GM12874 (cell line): Measurements from ENCODE around the gene PCLO.

Experiments
- TF ChIP-seq, protein P1 (sequence below): IDR thresholded peaks from 2 replicates; pipeline ENCODE4 v1.5.1; 2011; ENCODE audit warnings: low read depth, mild to moderate bottlenecking, control low read depth, low read length, moderate library complexity; ENCODE audit not compliant: insufficient read depth

The PCLO gene

GRCh38 chr7:83130623-83131545 is 31.8 kb downstream of the PCLO start:
- TF ChIP-seq, protein P1, sequence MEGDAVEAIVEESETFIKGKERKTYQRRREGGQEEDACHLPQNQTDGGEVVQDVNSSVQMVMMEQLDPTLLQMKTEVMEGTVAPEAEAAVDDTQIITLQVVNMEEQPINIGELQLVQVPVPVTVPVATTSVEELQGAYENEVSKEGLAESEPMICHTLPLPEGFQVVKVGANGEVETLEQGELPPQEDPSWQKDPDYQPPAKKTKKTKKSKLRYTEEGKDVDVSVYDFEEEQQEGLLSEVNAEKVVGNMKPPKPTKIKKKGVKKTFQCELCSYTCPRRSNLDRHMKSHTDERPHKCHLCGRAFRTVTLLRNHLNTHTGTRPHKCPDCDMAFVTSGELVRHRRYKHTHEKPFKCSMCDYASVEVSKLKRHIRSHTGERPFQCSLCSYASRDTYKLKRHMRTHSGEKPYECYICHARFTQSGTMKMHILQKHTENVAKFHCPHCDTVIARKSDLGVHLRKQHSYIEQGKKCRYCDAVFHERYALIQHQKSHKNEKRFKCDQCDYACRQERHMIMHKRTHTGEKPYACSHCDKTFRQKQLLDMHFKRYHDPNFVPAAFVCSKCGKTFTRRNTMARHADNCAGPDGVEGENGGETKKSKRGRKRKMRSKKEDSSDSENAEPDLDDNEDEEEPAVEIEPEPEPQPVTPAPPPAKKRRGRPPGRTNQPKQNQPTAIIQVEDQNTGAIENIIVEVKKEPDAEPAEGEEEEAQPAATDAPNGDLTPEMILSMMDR: no peak

DNA sequence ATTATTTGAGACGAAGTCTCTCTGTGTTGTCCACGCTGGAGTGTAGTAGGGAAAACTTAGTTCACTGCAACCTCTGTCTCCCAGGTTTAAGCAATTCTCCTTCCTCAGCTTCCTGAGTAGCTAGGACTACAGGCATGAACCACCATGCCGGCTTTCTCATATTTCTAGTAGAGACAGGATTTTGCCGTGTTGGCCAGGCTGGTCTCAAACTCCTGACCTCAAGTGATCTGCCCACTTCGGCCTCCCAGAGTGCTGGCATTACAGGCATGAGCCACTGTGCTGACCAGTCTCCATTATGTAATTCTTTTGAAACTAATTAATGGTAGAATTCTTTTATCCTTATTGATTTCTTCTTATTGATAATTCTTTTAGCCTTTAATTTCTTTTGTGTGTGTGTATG is 32.5 kb downstream of the PCLO start:
- TF ChIP-seq, protein P1: no peak

GRCh38 chr7:83119494-83119893 is 43.2 kb downstream of the PCLO start:
- TF ChIP-seq, protein P1: no peak

- TF ChIP-seq, protein P1: no peak
Observed at GRCh38 chr7:83119026-83119382, 43.7 kb downstream of the PCLO start.

- TF ChIP-seq, protein P1: no peak
Observed at GRCh38 chr7:83118347-83119025, 44.2 kb downstream of the PCLO start.

DNA sequence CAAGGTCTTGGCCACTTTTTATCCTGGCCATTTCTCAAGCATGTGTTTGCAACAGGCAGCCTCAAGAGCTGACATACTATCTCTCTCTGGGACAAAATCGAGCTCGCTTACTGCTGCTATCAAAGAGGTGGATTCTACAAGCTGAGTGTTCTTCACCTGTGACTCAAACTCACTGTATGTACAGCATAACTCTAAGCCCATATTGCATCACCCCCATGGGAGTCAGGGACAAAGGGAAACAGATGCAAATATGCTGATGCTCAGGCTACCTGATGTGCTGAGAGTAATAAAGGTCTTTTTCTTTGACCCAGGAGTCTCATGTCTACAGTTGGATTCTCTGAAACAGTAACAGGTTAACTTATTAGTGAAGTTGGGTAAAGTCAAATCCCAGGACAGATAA is 45.2 kb downstream of the PCLO start:
- TF ChIP-seq, protein P1: no peak

DNA sequence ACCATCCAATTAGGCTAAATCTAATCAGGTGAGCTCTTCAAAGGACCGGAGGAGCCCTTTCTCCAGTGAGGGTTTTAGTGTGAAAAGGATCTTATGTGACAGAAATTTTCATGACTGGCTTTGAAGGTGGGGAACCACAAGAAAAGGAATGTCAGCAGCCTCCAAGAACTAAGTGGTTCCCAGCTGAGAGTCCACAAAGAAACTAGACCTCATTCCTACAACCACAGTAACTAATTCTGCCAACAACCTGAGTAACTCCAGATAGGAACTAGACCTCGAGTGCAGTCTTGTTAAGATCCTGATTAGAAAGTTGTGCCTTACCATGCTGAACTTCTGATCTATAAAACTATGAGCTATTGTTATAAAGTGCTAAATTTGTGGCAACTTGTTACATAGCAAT is 51.3 kb downstream of the PCLO start:
- TF ChIP-seq, protein P1: no peak
